MM.1S (cell line): ENCODE results near the gene MVB12B.

Experiments
- DNase-seq: peaks from one replicate; pipeline ENCODE4 v3.0.0-alpha.2; 2015
- H2AFZ ChIP-seq: fragments of 300-600 bp; sonication (generic); 2 replicates; pipeline ENCODE4 v1.6.0; 2016; ENCODE audit warnings: antibody characterized with exemption, low read length
- H3F3A ChIP-seq: fragments of 300-600 bp; sonication (generic); 2 replicates; pipeline ENCODE4 v1.6.1; 2016; ENCODE audit warnings: mild to moderate bottlenecking, antibody characterized with exemption, low read length, moderate library complexity, mixed read lengths; ENCODE audit not compliant: insufficient read depth
- H3K27ac ChIP-seq: fragments of 300-600 bp; sonication (generic); 2 replicates; pipeline ENCODE4 v1.5.1; 2016; ENCODE audit warnings: mild to moderate bottlenecking, low read length
- H3K27me3 ChIP-seq: fragments of 300-600 bp; sonication (generic); replicated peaks from 2 replicates; pipeline ENCODE4 v1.6.0; 2016; ENCODE audit warnings: low read length; ENCODE audit not compliant: insufficient read depth
- H3K36me3 ChIP-seq: fragments of 300-600 bp; sonication (generic); replicated peaks from 2 replicates; pipeline ENCODE4 v1.6.1; 2016; ENCODE audit warnings: mild to moderate bottlenecking, low read length, mixed read lengths; ENCODE audit not compliant: insufficient read depth
- H3K4me1 ChIP-seq: fragments of 300-600 bp; sonication (generic); 2 replicates; pipeline ENCODE4 v1.6.1; 2016; ENCODE audit warnings: low read length, mixed read lengths
- H3K4me2 ChIP-seq: fragments of 300-600 bp; sonication (generic); 2 replicates; pipeline ENCODE4 v1.6.0; 2016; ENCODE audit warnings: low read depth, low read length
- H3K4me3 ChIP-seq: fragments of 300-600 bp; sonication (generic); 2 replicates; pipeline ENCODE4 v1.5.1; 2016; ENCODE audit warnings: low read length, mixed read lengths
- H3K79me2 ChIP-seq: fragments of 300-600 bp; sonication (generic); 2 replicates; pipeline ENCODE4 v1.6.1; 2016; ENCODE audit warnings: mixed run types, low read length, mixed read lengths
- H3K9ac ChIP-seq: fragments of 300-600 bp; sonication (generic); 2 replicates; pipeline ENCODE4 v1.6.1; 2016; ENCODE audit warnings: low read length, mixed read lengths
- H3K9me2 ChIP-seq: fragments of 300-600 bp; sonication (generic); replicated peaks from 2 replicates; pipeline ENCODE4 v1.6.1; 2016; ENCODE audit warnings: mild to moderate bottlenecking, low read length, mixed read lengths; ENCODE audit not compliant: insufficient read depth
- H3K9me3 ChIP-seq: fragments of 300-600 bp; sonication (generic); replicated peaks from 2 replicates; pipeline ENCODE4 v1.6.1; 2016; ENCODE audit warnings: mild to moderate bottlenecking, low read length, mixed read lengths; ENCODE audit not compliant: insufficient read depth
- H4K20me1 ChIP-seq: fragments of 300-600 bp; sonication (generic); 2 replicates; pipeline ENCODE4 v1.6.1; 2016; ENCODE audit warnings: mild to moderate bottlenecking, low read length, moderate library complexity, mixed read lengths; ENCODE audit not compliant: insufficient read depth
- CTCF ChIP-seq: fragments of 300-600 bp; sonication (generic); IDR thresholded peaks from 2 replicates; pipeline ENCODE4 v1.5.1; 2016; ENCODE audit warnings: antibody characterized with exemption, low read length, mixed read lengths
- EZH2 ChIP-seq: fragments of 300-600 bp; sonication (generic); optimal IDR thresholded peaks from 2 replicates; pipeline ENCODE3; 2017; ENCODE audit warnings: low read depth, mild to moderate bottlenecking, antibody characterized with exemption, low read length, mixed read lengths
- EZH2phosphoT487 ChIP-seq: fragments of 300-600 bp; sonication (generic); IDR thresholded peaks from 2 replicates; pipeline ENCODE4 v1.6.1; 2018; ENCODE audit warnings: antibody characterized with exemption, low read length

MVB12B gene

GRCh38 chr9:126399251-126399650 is 72.6 kb downstream of the MVB12B start:
- Histone ChIP-seq H3K4me3 (no peak overlapping the region), H3K27ac (no peak overlapping the region), H4K20me1 (no peaks in the 10 kb centered on the region), H3F3A (peaks cover 24% of the 10 kb centered on the region), H3K79me2 (no peaks in the 10 kb centered on the region), H3K9me3 (no peaks in the 10 kb centered on the region), H3K9ac (no peak overlapping the region), H3K4me1 (peaks cover 26% of the 10 kb centered on the region), H3K4me2 (no peak overlapping the region), H2AFZ (no peak overlapping the region), H3K27me3 (no peaks in the 10 kb centered on the region), H3K36me3 (no peaks in the 10 kb centered on the region), H3K9me2 (no peaks in the 10 kb centered on the region)
- TF ChIP-seq EZH2phosphoT487 (no peak), CTCF (no peak), EZH2 (no peak)
- DNase-seq, result no peak

DNA sequence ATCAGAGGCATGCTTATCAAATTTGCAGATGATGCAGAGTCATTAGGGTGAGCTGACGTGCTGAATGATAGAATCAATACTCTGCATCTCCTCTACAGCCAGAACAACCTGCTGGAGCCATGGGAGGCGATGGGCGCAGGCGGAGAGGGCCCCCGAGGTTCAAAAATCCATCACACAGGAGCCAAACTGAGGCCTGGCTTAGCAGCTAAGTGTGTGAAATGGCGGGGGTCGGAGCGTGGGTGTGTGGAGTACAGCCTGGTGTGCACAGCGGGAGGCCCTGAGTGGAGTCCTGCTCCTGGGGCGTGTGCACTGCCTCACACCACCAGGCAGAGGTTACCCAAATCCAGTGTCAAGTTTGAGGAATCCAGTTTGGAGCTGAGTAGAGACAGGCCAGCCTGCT is 73.2 kb downstream of the MVB12B start:
- no peak overlapping the region for H3K27ac ChIP-seq
- H4K20me1 ChIP-seq, result no peaks in the 10 kb centered on the region
- no peaks in the 10 kb centered on the region for H3K36me3 ChIP-seq
- H2AFZ ChIP-seq, result no peak overlapping the region
- H3K4me1 ChIP-seq, result peaks cover 26% of the 10 kb centered on the region
- H3F3A ChIP-seq, result peaks cover 24% of the 10 kb centered on the region
- TF ChIP-seq EZH2 (no peak), EZH2phosphoT487 (no peak), CTCF (no peak)
- H3K27me3 ChIP-seq, result no peaks in the 10 kb centered on the region
- H3K9me3 ChIP-seq, result no peaks in the 10 kb centered on the region
- no peak overlapping the region for H3K4me3 ChIP-seq
- no peak for DNase-seq
- no peak overlapping the region for H3K9ac ChIP-seq
- no peak overlapping the region for H3K4me2 ChIP-seq
- H3K79me2 ChIP-seq, result no peaks in the 10 kb centered on the region
- no peaks in the 10 kb centered on the region for H3K9me2 ChIP-seq

DNA sequence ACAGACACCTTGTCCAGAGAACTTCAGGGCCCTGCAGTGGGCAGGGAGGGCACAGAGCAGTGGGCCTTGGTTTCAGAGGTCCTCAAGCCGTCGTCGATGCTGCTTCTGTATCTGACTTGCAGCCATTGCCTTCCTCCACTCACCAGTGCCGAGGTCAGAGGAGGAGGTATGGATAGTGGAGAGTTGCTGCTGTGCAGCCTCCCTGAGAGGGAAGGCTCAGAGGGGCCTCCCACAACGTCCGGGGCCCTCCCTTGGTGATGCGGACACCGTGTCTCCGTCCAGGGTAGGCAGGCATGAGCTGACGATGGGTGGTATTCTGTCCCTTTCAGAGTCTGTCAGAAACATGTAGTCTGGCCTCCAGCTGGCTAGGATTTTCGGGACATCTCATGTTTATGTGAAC is 73.9 kb downstream of the MVB12B start:
- H3K9me3 ChIP-seq, result no peaks in the 10 kb centered on the region
- peaks cover 24% of the 10 kb centered on the region for H3F3A ChIP-seq
- H3K27me3 ChIP-seq, result no peaks in the 10 kb centered on the region
- TF ChIP-seq CTCF, result no peak
- TF ChIP-seq EZH2phosphoT487, result no peak
- no peak for TF ChIP-seq EZH2
- no peak for DNase-seq
- H3K36me3 ChIP-seq, result no peaks in the 10 kb centered on the region
- H3K9ac ChIP-seq, result no peak overlapping the region
- H3K79me2 ChIP-seq, result no peaks in the 10 kb centered on the region
- H2AFZ ChIP-seq, result no peak overlapping the region
- no peak overlapping the region for H3K4me3 ChIP-seq
- H3K27ac ChIP-seq, result no peak overlapping the region
- no peak overlapping the region for H3K4me2 ChIP-seq
- peaks cover 24% of the 10 kb centered on the region for H3K4me1 ChIP-seq
- H4K20me1 ChIP-seq, result no peaks in the 10 kb centered on the region
- H3K9me2 ChIP-seq, result no peaks in the 10 kb centered on the region

DNA sequence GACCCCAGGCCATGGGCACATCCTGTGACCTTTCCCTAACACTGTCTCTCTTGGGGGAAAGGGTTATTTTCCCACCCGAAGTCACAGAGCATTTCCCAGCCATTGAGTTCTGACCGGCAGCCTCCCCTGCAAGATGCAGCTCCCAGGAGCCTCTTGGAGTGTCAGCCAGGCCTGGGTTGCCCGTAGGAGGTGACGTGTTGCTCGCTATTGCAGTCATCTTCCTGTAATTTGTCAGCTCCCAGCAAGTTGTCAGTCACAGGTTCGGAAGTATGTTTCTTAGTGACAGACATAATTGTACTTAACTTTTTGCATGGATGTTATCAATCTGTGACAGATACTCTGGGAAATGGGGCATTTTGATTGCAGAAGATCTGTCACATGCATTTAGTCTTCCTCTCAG is 74.5 kb downstream of the MVB12B start:
- Histone ChIP-seq H2AFZ (no peak overlapping the region), H4K20me1 (no peaks in the 10 kb centered on the region), H3K9me3 (no peaks in the 10 kb centered on the region), H3K9me2 (no peaks in the 10 kb centered on the region), H3K9ac (no peak overlapping the region), H3K27ac (no peak overlapping the region), H3K4me2 (no peak overlapping the region), H3K79me2 (no peaks in the 10 kb centered on the region), H3K36me3 (no peaks in the 10 kb centered on the region), H3K4me1 (peaks cover 19% of the 10 kb centered on the region), H3K4me3 (no peak overlapping the region), H3K27me3 (no peaks in the 10 kb centered on the region), H3F3A (peaks cover 19% of the 10 kb centered on the region)
- no peak for DNase-seq
- TF ChIP-seq EZH2phosphoT487 (no peak), EZH2 (no peak), CTCF (no peak)
